ENCODE measurements around the gene FEN1. TPM values are rescaled to one million over a fixed set of nuclear protein-coding genes. Genes with fewer than 3 reads are reported as not detected.
A peak's percentile ranks its signal among the peaks of the same experiment; 100 is the strongest.

FEN1 gene
- total and polyA plus RNA-seq, 2 donors (not counting 1 experiment from before 2014, with no cell fraction given), result 3.8 to 14.0 TPM

DNA sequence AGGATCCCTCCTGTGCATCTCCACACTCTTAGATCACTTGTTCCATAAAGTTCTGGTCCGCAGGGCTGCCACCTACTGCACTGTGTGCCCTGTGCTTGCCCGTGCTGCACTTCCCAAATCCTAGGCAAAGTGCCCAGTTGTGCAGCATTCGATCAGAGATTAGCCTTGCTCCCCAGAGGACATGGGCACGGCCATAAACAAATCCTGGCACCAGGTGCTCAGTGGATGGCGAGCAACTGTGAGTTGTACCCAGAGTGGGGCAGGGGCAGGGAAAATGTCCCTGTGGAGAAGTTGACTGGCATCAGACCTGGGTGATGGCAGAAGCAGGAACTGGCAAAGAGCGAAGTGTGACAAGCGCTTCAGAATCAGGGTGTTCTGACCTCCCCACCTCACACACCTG lies 40.0 kb downstream of the FEN1 start:
- Histone ChIP-seq H4K20me1 (ENCODE audit: control insufficient read depth, extremely low read depth, insufficient read depth, low read length) (peaks cover 2% of the 10 kb centered on the region), H3K79me2 (ENCODE audit: control insufficient read depth, insufficient read depth, low read length) (peaks cover 82% of the 10 kb centered on the region), H3K27ac (ENCODE audit: insufficient read depth, low read length) (no peak overlapping the region), H3K4me3 (replicated peaks in 1 of 4; ENCODE audit: control extremely low read depth in 1 of 4, insufficient read depth in 1 of 4, low read depth in 3 of 4, low read length in 4 of 4) (no peak overlapping the region), H3K4me1 (ENCODE audit: control insufficient read depth, extremely low read depth, insufficient read depth, low read length) (peaks cover 22% of the 10 kb centered on the region), H3K9ac (ENCODE audit: insufficient read depth, low read length) (no peak overlapping the region), H3K4me2 (ENCODE audit: extremely low read depth, insufficient read depth, low read length) (no peak overlapping the region), H3K36me3 (ENCODE audit: control insufficient read depth, insufficient read depth, low read length) (peaks cover 21% of the 10 kb centered on the region), H3K9me3 (ENCODE audit: control insufficient read depth, insufficient read depth, low read depth, low read length) (no peaks in the 10 kb centered on the region), H3K27me3 (ENCODE audit: control insufficient read depth, insufficient read depth, low read length) (no peaks in the 10 kb centered on the region), H2AFZ (ENCODE audit: low read length) (no peak overlapping the region)
- no peak for DNase-seq (ENCODE audit: low read depth in 2 of 2)
- TF ChIP-seq, protein P1, sequence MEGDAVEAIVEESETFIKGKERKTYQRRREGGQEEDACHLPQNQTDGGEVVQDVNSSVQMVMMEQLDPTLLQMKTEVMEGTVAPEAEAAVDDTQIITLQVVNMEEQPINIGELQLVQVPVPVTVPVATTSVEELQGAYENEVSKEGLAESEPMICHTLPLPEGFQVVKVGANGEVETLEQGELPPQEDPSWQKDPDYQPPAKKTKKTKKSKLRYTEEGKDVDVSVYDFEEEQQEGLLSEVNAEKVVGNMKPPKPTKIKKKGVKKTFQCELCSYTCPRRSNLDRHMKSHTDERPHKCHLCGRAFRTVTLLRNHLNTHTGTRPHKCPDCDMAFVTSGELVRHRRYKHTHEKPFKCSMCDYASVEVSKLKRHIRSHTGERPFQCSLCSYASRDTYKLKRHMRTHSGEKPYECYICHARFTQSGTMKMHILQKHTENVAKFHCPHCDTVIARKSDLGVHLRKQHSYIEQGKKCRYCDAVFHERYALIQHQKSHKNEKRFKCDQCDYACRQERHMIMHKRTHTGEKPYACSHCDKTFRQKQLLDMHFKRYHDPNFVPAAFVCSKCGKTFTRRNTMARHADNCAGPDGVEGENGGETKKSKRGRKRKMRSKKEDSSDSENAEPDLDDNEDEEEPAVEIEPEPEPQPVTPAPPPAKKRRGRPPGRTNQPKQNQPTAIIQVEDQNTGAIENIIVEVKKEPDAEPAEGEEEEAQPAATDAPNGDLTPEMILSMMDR (conservative IDR thresholded peaks at IDR 0.05 in 1 of 2, IDR thresholded peaks at IDR 0.05 in 1 of 2; ENCODE audit: low read depth in 1 of 2, low read length in 2 of 2), result no peak
- TF ChIP-seq EZH2 (IDR thresholded peaks at IDR 0.05; ENCODE audit: low read length, missing control alignments), result no peak

DNA sequence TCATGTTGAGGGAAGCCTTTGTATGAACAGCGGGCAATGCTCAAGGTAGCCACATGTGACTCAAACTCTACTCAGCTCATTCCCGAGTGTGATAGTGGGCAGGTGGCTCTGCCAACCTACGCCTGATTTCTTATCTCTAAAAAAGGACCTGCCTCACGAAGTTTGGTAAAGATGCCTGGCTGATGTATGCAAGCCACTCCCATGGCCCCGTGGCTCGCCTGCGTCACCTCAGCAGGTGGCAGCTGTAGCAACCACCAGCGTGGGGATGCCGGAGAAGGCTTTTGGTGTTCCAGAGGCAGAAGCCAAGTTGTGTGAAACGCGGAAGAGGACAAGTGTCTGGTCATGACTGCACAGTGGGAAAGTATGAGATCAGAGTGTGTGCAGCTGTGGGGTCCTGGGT lies 40.8 kb downstream of the FEN1 start:
- Histone ChIP-seq H3K4me3 (replicated peaks in 1 of 4; ENCODE audit: control extremely low read depth in 1 of 4, insufficient read depth in 1 of 4, low read depth in 3 of 4, low read length in 4 of 4) (no peak overlapping the region), H3K9me3 (ENCODE audit: control insufficient read depth, insufficient read depth, low read depth, low read length) (no peaks in the 10 kb centered on the region), H2AFZ (ENCODE audit: low read length) (no peak overlapping the region), H3K4me2 (ENCODE audit: extremely low read depth, insufficient read depth, low read length) (no peak overlapping the region), H3K79me2 (ENCODE audit: control insufficient read depth, insufficient read depth, low read length) (peaks cover 81% of the 10 kb centered on the region), H4K20me1 (ENCODE audit: control insufficient read depth, extremely low read depth, insufficient read depth, low read length) (peaks cover 2% of the 10 kb centered on the region), H3K4me1 (ENCODE audit: control insufficient read depth, extremely low read depth, insufficient read depth, low read length) (peaks cover 22% of the 10 kb centered on the region), H3K27ac (ENCODE audit: insufficient read depth, low read length) (no peak overlapping the region), H3K27me3 (ENCODE audit: control insufficient read depth, insufficient read depth, low read length) (no peaks in the 10 kb centered on the region), H3K9ac (ENCODE audit: insufficient read depth, low read length) (no peak overlapping the region), H3K36me3 (ENCODE audit: control insufficient read depth, insufficient read depth, low read length) (peaks cover 26% of the 10 kb centered on the region)
- DNase-seq (ENCODE audit: low read depth in 2 of 2), result no peak
- TF ChIP-seq EZH2 (IDR thresholded peaks at IDR 0.05; ENCODE audit: low read length, missing control alignments), result no peak
- TF ChIP-seq, protein P1 (conservative IDR thresholded peaks at IDR 0.05 in 1 of 2, IDR thresholded peaks at IDR 0.05 in 1 of 2; ENCODE audit: low read depth in 1 of 2, low read length in 2 of 2), result no peak

DNA sequence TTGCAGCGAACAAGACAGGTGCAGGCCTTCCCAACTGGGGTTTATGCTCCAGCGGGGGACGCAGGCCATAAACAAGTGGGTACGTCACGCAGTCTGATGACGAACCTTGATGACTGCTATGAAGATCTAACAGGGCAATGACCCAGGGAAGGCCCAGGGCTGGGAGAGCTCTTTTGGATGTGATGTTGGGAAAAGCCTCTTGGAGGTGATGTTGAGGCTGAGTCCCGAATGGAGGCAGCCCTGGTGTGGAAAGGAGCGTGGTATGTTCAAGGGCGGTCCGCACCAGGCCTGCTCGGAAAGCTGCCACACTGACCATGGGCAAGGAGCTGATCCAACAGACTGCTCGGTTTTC lies 41.2 kb downstream of the FEN1 start:
- no peak for DNase-seq (ENCODE audit: low read depth in 2 of 2)
- peaks cover 30% of the 10 kb centered on the region for H3K36me3 ChIP-seq (ENCODE audit: control insufficient read depth, insufficient read depth, low read length)
- H3K79me2 ChIP-seq (ENCODE audit: control insufficient read depth, insufficient read depth, low read length), result peaks cover 79% of the 10 kb centered on the region
- H3K27ac ChIP-seq (ENCODE audit: insufficient read depth, low read length), result peak overlapping the region; percentile 58
- H3K27me3 ChIP-seq (ENCODE audit: control insufficient read depth, insufficient read depth, low read length), result no peaks in the 10 kb centered on the region
- H3K4me2 ChIP-seq (ENCODE audit: extremely low read depth, insufficient read depth, low read length), result no peak overlapping the region
- H3K9me3 ChIP-seq (ENCODE audit: control insufficient read depth, insufficient read depth, low read depth, low read length), result no peaks in the 10 kb centered on the region
- peaks cover 22% of the 10 kb centered on the region for H3K4me1 ChIP-seq (ENCODE audit: control insufficient read depth, extremely low read depth, insufficient read depth, low read length)
- no peak overlapping the region for H3K4me3 ChIP-seq (replicated peaks in 1 of 4; ENCODE audit: control extremely low read depth in 1 of 4, insufficient read depth in 1 of 4, low read depth in 3 of 4, low read length in 4 of 4)
- peaks cover 2% of the 10 kb centered on the region for H4K20me1 ChIP-seq (ENCODE audit: control insufficient read depth, extremely low read depth, insufficient read depth, low read length)
- H2AFZ ChIP-seq (ENCODE audit: low read length), result no peak overlapping the region
- TF ChIP-seq, protein P1 (conservative IDR thresholded peaks at IDR 0.05 in 1 of 2, IDR thresholded peaks at IDR 0.05 in 1 of 2; ENCODE audit: low read depth in 1 of 2, low read length in 2 of 2), result no peak
- TF ChIP-seq EZH2 (IDR thresholded peaks at IDR 0.05; ENCODE audit: low read length, missing control alignments), result no peak
- no peak overlapping the region for H3K9ac ChIP-seq (ENCODE audit: insufficient read depth, low read length)

Data from fibroblast of lung (primary cell).